Posterior cingulate gyrus (tissue), 11 donors: ENCODE measurements around the gene PCDH8.
A peak's percentile ranks its signal among the peaks of the same experiment; 100 is the strongest.
"Not testable (repeated sequence)": the region's sequence is repeated elsewhere in the genome, so short reads cannot be mapped to it uniquely, and the experiment has no call there.

Experiments
- DNase-seq, 10 donors: peaks; one replicate each; pipeline versions ENCODE4 v3.0.0 to v3.0.0-alpha.2; 2020 to 2021; ENCODE audit warnings: mixed read lengths in 3 of 10
- intact Hi-C: fragments of 100-400 bp; cut with DNase I; formaldehyde crosslinking; loops from one replicate; pipeline ENCODE4 v1.15.1; 2023

PCDH8 gene

DNA sequence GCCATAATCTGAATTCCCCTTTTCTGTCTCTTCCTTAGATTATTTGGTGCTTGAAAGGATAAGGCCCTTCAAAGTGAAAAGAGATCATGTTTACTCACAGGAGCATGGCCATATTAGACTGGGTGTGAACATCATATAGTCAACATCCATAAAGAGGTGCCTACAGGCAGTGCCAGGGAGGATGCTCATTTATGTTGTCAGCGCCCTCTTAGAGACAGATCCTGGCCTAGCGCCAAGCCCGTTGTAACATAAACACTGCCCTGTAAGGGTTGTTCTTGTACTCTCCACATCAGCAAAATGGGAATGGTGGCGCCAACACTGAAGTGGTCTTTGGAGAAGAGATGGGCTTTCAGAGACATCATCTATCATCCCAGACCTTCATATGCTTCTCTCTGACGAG is 16.1 kb downstream of the PCDH8 start:
- intact Hi-C loops: no loop called here
- no peak for DNase-seq

DNA sequence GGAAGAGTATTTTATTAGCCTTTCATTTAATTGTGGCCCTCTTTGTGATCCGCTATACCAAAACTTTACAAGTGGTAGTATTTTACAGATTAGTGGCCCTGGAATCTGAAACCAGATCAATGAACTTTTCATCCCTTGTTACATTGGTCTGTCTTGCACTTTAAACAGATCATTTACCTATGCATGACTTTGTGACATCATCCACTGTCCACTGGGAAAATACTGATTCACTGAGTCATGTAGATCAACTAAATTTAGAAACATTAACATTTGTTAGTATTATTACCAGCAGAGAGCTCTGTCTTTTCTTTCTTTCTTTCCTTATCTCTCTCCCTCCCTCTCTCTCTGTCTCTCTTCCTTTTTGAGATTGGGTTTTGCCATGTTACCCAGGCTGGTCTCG is 17.5 kb downstream of the PCDH8 start:
- DNase-seq: no peak
- intact Hi-C loops: no loop called here

DNA sequence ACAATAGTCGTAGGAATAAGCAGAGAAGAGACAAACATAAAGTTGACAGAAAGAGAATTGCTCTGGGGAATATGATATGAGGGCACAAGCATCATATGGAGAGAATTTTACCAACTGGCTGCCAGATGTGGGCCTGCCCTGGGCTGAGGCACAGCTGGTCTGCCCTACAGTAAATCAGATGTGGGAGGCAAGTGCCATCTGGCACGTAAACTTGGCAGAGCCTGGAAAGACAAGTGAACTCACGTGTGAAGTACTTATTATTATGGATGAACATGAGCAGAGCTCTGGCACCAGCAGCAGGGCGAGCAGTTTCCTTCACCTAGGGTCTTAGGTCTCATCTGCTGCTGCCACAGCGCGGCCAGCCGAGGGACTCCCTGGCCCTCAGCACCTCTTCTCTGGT is 20.6 kb downstream of the PCDH8 start:
- no peak for DNase-seq
- intact Hi-C loops: no loop called here

DNA sequence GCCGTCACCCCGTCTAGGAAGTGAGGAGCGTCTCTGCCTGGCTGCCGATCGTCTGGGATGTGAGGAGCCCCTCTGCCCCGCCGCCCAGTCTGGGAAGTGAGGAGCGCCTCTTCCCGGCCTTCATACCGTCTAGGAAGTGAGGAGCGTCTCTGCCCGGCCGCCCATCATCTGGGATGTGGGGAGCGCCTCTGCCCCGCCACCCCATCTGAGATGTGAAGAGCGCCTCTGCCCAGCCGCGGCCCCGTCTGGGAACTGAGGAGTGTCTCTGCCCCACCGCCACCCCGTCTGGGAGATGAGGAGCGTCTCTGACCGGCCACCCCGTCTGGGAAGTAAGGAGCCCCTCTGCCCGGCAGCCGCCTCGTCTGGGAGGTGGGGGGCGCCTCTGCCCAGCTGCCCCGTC is 30.6 kb downstream of the PCDH8 start:
- DNase-seq, intact Hi-C loops: not testable (repeated sequence)

DNA sequence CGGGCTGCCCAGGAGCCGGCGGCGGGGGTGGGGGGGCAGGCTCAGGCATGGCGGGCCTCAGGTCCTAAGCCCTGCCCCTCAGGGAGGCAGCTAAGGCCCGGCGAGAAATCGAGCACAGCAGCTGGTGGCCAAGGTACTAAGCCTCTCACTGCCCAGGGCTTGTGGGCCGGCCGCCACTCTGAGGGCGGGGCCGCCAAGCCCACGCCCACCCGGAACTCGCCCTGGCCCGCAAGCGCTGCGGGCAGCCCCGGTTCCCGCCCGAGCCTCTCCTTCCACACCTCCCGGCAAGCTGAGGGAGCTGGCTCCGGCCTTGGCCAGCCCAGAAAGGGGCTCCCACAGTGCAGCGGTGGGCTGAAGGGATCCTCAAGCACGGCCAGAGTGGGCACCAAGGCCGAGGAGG is 33.1 kb downstream of the PCDH8 start:
- intact Hi-C loops: no loop called here
- DNase-seq: no peak

DNA sequence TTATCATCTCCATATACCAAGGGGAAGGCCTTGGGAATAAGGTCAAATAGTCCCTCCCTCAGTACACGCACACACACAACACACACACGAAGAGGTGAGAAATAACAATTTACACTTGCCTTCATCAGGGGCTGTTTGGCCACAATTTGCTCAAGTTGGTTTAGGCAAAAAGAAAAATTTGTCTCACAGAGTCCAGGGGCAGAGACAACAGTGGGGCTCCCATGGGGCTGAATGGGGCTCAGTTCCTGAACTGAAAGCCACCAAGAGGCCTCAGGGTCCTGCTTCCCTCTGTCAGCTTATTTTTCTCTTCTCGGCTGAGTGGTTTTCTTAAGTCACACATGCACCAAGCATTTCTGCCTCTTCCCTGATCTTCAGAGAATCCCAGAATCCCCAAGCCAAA is 35.5 kb downstream of the PCDH8 start:
- DNase-seq: no peak
- intact Hi-C loops: no loop called here

DNA sequence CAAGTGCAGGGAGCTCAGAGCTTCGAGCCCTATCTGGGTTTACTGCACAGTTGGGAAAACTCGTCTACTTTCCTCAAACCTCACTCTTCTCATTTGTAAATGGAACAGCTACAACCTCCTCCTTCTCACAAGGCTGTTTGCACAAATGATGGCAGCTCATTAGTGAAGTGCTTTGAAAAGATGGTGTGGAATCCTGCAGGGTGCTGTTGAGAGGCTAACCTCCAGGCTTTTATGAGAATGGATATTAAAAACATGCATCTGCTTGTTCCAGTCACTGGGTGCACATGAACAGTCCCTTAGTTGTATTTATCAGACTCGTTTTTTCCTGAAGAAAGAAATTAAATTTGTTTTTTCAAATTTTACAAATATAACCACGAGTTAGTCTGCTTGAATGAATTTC is 36.6 kb downstream of the PCDH8 start:
- intact Hi-C loops: no loop called here

DNA sequence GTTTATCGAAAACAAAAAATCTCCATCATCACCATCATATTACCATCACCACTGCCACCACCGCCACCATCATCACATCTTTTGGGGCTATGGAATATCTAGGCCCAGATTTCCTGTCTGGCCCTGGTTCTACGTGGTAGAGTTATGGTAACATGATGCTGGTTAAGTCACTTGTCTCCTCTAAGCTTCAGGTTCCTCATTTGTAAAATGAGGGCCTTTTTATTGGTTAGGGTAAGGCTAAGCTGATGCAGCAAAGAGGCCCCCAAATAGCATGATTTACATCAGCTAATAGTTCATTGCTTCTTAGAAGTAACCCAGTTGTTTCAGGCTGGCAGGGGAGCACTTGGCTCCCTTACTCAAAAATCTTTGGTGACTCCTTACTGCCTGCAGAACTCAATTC is 37.9 kb downstream of the PCDH8 start:
- intact Hi-C loops: no loop called here
- DNase-seq: no peak

More for the DNA sequence above, 36.6 kb downstream of the PCDH8 start:
- no peak for DNase-seq

DNA sequence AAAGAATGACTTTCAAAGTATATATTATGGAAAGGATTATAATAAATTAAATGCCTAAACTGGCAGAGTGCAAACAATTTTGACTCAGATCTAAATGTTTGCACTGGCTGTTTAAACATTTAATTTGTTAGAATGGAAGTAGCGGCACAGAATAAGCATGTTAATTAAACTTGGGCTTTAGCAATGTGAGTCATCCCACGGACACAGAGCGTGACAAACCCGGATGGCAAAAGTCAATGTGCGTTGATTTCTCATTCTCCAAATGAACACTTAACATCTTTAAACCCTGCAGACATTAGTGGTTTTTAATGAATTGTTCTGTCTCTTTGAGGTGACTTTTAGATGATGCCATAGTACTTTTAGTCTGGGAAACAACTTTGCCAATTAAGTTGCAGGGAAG is 38.4 kb downstream of the PCDH8 start:
- no peak for DNase-seq
- intact Hi-C loops: no loop called here

DNA sequence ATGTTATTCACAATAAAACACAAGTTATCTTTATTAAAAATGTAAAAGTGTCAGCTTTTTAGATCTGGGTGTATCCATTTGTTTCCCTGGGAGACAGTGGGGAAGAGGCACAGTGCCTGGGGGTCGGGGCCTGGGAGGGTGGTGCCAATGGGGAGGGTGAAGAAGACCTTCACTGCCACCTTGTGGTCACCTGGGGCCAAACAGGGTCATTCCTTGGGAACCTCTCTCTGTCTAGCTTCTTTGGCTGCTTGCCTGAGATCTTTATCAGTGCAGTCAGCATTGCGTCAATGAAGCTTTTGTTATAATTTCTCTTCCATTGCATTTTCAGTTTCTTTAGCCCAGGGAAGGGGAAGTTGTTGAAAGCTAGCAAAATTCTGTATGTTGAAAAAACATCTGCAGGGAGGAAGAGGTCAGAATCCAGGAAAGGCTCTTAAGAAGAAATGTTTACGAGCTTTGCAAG is 39.1 kb downstream of the PCDH8 start:
- peak in 7 of 10 donors; percentile 31 to 90 (median 59) for DNase-seq
- intact Hi-C loops: loop anchor here (2.0 to 5.0 kb wide), 2 partner anchors 65 to 142 kb away; no protein-coding TSS in a partner anchor

DNA sequence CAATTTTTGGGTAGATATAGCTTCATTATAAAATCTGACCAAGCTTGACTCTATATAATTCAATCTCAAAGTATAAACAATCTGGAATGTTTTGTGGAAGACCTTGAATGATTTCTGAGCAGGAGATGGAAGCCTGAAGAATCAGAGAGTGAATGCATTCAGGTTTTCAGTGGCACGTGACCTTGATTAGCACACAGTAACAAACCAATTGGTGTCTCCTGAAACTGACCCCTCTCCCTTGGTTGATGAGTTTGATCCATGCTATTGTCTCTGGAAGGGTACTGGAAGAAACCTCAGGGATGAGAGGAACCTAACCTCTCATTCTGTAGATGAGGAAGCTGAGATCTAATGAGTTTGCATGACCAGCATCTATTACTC is 39.6 kb downstream of the PCDH8 start:
- intact Hi-C loops: loop anchor here (2.0 to 5.0 kb wide), 2 partner anchors 64 to 142 kb away; no protein-coding TSS in a partner anchor
- no peak for DNase-seq

DNA sequence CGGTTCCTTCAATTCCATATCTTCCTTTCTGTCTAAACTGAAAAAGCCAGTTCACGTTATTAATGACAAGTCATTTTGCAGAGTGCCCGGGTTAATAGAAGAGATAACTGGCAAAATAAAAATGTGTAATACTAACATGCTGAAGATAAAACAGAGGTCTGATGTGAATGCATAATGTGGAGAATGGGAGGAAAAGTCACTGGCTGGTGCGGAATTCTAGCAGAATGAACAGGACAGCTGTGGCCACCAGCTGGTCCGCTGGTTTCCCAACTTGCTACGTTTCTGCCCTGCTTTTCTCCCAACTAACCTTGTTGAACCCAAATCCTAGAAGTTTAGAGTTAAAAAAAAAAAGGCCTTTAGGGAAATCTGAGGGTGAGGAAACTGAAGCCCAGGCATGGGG is 42.4 kb downstream of the PCDH8 start:
- intact Hi-C loops: loop anchor here (5.0 kb wide), 1 partner anchor 139 kb away; no protein-coding TSS in a partner anchor
- DNase-seq: no peak

DNA sequence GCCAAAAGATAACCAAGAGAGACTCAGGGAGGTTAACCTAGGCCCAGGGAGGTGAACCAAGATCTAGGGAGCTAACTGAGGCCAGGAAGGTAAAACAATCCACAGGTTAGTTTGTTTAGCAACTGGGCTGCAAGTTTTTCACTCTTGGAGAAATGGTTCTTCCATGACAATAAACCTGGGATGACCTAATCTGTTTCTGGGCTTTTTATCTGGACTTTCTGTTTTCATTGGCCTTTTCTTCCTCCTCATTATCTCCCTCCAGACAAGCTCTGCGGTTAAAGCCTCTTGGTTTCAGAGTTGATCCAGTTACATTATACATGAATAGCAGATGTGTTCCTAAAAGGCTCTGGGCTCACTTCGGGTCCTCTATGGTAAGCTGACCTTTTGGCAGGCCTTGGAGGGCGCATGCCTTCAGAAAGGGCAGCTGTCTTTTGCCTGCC is 44.2 kb downstream of the PCDH8 start:
- intact Hi-C loops: no loop called here
- no peak for DNase-seq

DNA sequence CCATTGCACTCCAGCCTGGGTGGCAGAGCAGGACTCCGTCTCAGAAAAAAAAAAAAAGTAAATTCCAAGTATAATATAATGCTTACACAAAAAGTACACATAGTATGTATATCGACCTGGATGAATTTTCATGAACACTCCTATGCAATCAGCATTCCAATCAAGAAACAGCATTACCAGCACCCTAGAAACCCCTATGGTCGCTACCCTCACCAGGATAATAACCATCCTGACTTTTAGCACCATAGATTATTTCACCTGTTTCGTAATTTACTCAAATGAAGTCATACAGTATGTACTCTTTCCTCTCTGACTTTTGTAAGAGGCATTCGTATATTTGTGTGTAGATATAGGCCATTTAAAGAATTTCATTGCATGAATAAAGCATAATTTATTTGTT is 47.6 kb downstream of the PCDH8 start:
- no peak for DNase-seq
- intact Hi-C loops: no loop called here

DNA sequence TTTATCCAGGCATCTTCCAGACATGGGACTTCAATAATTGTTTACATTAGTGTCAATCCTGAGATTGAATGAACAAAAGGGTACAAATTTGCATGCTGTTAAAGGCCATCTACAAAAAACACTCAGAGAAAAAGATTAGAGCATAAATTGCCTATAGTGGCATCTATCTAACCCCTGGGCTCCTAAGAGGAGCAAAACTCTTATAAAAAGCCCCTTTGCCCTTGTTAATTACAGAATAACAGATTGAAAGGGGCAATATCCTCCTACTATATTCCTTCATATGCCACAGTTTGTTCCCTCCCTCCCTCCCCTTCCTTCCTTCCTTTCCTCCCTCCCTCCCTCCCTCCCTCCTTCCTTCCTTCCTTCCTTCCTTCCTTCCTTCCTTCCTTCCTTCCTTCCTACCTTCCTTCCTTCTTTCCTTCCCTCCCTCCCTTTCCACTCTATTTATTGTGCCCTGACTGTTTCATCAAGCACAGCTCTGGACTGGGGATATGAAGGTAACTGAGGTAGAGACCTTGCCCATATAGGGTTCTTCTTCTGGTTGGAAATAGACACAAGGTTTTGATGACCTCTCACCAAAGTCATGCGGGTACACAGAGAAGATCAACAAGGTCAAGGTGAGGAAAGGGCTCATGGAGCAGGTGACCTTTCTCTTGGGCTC is 49.5 kb downstream of the PCDH8 start:
- no peak for DNase-seq
- intact Hi-C loops: no loop called here

DNA sequence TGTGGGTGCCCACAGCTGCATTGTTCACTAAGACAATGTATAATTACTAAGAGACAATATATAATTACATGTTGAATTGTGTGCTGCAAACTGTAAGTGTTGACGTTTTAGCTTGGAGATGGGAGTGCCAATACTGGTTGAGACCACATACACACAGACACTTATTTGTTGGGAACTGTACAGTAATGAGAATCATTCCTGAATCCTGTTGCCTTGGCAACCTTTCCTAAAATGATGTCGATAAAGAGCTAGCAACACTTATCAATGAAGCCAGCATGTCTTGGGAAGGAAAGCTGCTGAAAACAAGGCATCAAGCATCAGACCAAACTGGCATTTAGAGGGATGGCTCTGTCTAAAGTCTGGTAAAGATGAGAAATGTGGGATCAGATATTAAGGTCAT is 51.3 kb downstream of the PCDH8 start:
- intact Hi-C loops: no loop called here
- no peak for DNase-seq

DNA sequence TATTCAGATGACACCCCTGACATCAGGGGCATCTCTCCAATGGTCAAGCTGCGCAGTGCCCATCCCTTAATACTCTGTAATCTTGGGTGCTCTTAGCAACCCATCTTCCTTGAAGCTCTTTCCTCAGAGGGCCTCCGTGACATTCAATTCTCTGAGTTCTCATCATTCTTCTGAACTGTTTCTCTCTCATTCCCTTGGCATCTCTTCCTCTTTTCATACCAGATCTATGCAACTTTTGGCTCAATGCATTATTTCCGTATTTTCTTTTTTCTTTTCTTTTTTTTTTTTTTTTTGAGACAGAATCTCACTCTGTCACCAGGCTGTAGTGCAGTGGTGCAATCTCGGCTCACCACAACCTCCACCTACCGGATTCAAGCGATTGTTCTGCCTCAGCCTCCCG is 53.9 kb downstream of the PCDH8 start:
- DNase-seq: no peak
- intact Hi-C loops: no loop called here

DNA sequence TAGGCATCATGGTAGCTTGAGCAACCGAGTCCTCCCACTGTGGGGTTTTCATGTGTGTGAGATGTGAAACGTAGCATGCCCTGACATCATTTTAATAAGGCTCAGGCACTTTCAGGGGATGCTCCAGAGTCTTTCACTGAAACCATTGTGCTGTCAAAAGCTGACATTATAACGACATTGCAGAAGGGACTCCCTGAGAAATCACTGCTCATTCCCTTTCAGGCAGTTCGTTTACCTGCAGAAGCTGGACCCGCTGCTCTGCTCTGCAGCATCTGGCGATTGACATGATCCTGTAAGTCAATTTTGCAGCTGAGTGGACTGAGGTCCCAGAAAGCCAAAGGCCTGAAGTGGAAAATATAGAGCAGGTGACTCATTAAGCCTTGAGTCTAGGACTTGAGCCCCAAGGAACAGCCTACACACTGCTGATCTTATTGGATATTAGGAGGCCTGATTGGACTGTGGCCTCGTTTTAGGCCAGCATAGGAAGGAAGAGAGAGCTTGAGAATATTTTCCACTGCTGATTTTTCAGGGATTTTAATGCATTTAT is 54.9 kb downstream of the PCDH8 start:
- intact Hi-C loops: no loop called here
- DNase-seq: no peak
